GM18519 (cell line): ENCODE measurements around the gene EVI5.

Experiments used
- ATAC-seq: cut with Tn5 transposase; IDR thresholded peaks from one replicate; pipeline ENCODE4 v1.9.1; 2021; ENCODE audit warnings: mild to moderate bottlenecking, moderate library complexity; ENCODE audit not compliant: unreplicated experiment, low FRiP score

The EVI5 gene

GRCh38 chr1:92473781-92474495, 311.0 kb downstream of the EVI5 start:
- peak; percentile 53 for ATAC-seq

GRCh38 chr1:92470216-92470615, 314.7 kb downstream of the EVI5 start:
- ATAC-seq, result no peak

GRCh38 chr1:92466683-92467352, 318.1 kb downstream of the EVI5 start:
- no peak for ATAC-seq

- ATAC-seq, result no peak
Measured at GRCh38 chr1:92465256-92465647, 319.7 kb downstream of the EVI5 start.

- no peak for ATAC-seq
Measured at GRCh38 chr1:92464588-92465255, 320.2 kb downstream of the EVI5 start.

GRCh38 chr1:92461364-92462097, 323.4 kb downstream of the EVI5 start:
- ATAC-seq, result peak; percentile 62

GRCh38 chr1:92459871-92460320, 325.0 kb downstream of the EVI5 start:
- no peak for ATAC-seq
